Stomach smooth muscle (tissue), 2 donors: ENCODE measurements around the gene VEZT.
"Not testable (repeated sequence)": the region's sequence is repeated elsewhere in the genome, so short reads cannot be mapped to it uniquely, and the experiment has no call there.

Experiments used
- H3K27ac ChIP-seq: one replicate; pipeline ENCODE4 v1.7.0; 2013; ENCODE audit warnings: mild to moderate bottlenecking, low read length, inconsistent platforms
- H3K27me3 ChIP-seq, 2 donors: one replicate each; pipeline ENCODE4 v1.7.0; 2013; ENCODE audit warnings: low read length in 2 of 2; ENCODE audit not compliant: insufficient read depth in 2 of 2, control insufficient read depth in 1 of 2
- H3K36me3 ChIP-seq, 2 donors: one replicate each; pipeline ENCODE4 v1.7.0; 2013; ENCODE audit warnings: low read length in 2 of 2; ENCODE audit not compliant: control insufficient read depth in 2 of 2, insufficient read depth in 2 of 2
- H3K4me1 ChIP-seq: one replicate; pipeline ENCODE4 v1.7.0; 2013; ENCODE audit warnings: low read length; ENCODE audit not compliant: control insufficient read depth, insufficient read depth
- H3K4me3 ChIP-seq, 2 donors: one replicate each; pipeline ENCODE4 v1.7.0; 2013; ENCODE audit warnings: low read length in 2 of 2
- H3K9ac ChIP-seq, 2 donors: one replicate each; pipeline ENCODE4 v1.7.0; 2013; ENCODE audit warnings: low read length in 2 of 2, mild to moderate bottlenecking in 1 of 2
- H3K9me3 ChIP-seq, 2 donors: one replicate each; pipeline ENCODE4 v1.7.0; 2013; ENCODE audit warnings: low read length in 2 of 2; ENCODE audit not compliant: control insufficient read depth in 2 of 2
- donor health status: healthy.
- donor health status: Pancreatic carcinoma.

The VEZT gene

GRCh38 chr12:95239835-95240234 is 22.2 kb downstream of the VEZT start:
- not testable (repeated sequence) for H3K27ac ChIP-seq, H3K4me3 ChIP-seq, H3K9ac ChIP-seq, H3K27me3 ChIP-seq, H3K9me3 ChIP-seq, H3K4me1 ChIP-seq, H3K36me3 ChIP-seq

- Histone ChIP-seq H3K9me3 (no peaks in the 10 kb centered on the region), H3K36me3 (peaks cover 2 to 3% of the 10 kb centered on the region in 2 donors), H3K9ac (no peak overlapping the region), H3K27me3 (no peaks in the 10 kb centered on the region), H3K4me3 (no peak overlapping the region), H3K4me1 (peaks cover 5% of the 10 kb centered on the region), H3K27ac (no peak overlapping the region)
Observed at GRCh38 chr12:95240556-95240955, 22.9 kb downstream of the VEZT start.

GRCh38 chr12:95241138-95241537 is 23.5 kb downstream of the VEZT start:
- H3K27ac ChIP-seq, H3K4me1 ChIP-seq, H3K9ac ChIP-seq, H3K27me3 ChIP-seq, H3K9me3 ChIP-seq, H3K36me3 ChIP-seq, H3K4me3 ChIP-seq: not testable (repeated sequence)

- peaks cover 5% of the 10 kb centered on the region for H3K4me1 ChIP-seq
- H3K36me3 ChIP-seq, result peaks cover 2 to 3% of the 10 kb centered on the region in 2 donors
- no peaks in the 10 kb centered on the region for H3K27me3 ChIP-seq
- H3K27ac ChIP-seq, result no peak overlapping the region
- no peaks in the 10 kb centered on the region for H3K9me3 ChIP-seq
- no peak overlapping the region for H3K9ac ChIP-seq
- H3K4me3 ChIP-seq, result no peak overlapping the region
Observed at GRCh38 chr12:95241761-95242506, 24.3 kb downstream of the VEZT start.

GRCh38 chr12:95243497-95244183 is 26.0 kb downstream of the VEZT start:
- peaks cover 2 to 3% of the 10 kb centered on the region in 2 donors for H3K36me3 ChIP-seq
- no peaks in the 10 kb centered on the region for H3K27me3 ChIP-seq
- no peak overlapping the region for H3K9ac ChIP-seq
- no peaks in the 10 kb centered on the region for H3K9me3 ChIP-seq
- H3K4me3 ChIP-seq, result no peak overlapping the region
- no peak overlapping the region for H3K27ac ChIP-seq
- no peaks in the 10 kb centered on the region for H3K4me1 ChIP-seq

- Histone ChIP-seq H3K27me3 (no peaks in the 10 kb centered on the region), H3K36me3 (peaks cover 2 to 3% of the 10 kb centered on the region in 2 donors), H3K9me3 (no peaks in the 10 kb centered on the region), H3K4me1 (no peaks in the 10 kb centered on the region), H3K27ac (no peak overlapping the region), H3K4me3 (no peak overlapping the region), H3K9ac (no peak overlapping the region)
Observed at GRCh38 chr12:95244350-95244749, 26.7 kb downstream of the VEZT start.

GRCh38 chr12:95248095-95248494 is 30.5 kb downstream of the VEZT start:
- Histone ChIP-seq H3K27me3 (no peaks in the 10 kb centered on the region), H3K9ac (no peak overlapping the region), H3K36me3 (peaks cover 2 to 3% of the 10 kb centered on the region in 2 donors), H3K9me3 (no peaks in the 10 kb centered on the region), H3K4me1 (no peaks in the 10 kb centered on the region), H3K27ac (no peak overlapping the region), H3K4me3 (no peak overlapping the region)

- Histone ChIP-seq H3K27me3 (no peaks in the 10 kb centered on the region), H3K9ac (no peak overlapping the region), H3K27ac (no peak overlapping the region), H3K4me3 (no peak overlapping the region), H3K4me1 (no peaks in the 10 kb centered on the region), H3K36me3 (peaks cover 0 to under 1% of the 10 kb centered on the region in 2 donors), H3K9me3 (no peaks in the 10 kb centered on the region)
Observed at GRCh38 chr12:95248604-95249360, 31.2 kb downstream of the VEZT start.

- no peak overlapping the region for H3K27ac ChIP-seq
- no peaks in the 10 kb centered on the region for H3K9me3 ChIP-seq
- no peaks in the 10 kb centered on the region for H3K4me1 ChIP-seq
- H3K36me3 ChIP-seq, result peaks cover 5 to 19% of the 10 kb centered on the region in 2 donors
- H3K4me3 ChIP-seq, result no peak overlapping the region
- no peaks in the 10 kb centered on the region for H3K27me3 ChIP-seq
- no peak overlapping the region for H3K9ac ChIP-seq
Observed at GRCh38 chr12:95253386-95253785, 35.8 kb downstream of the VEZT start.

- Histone ChIP-seq H3K9ac (no peak overlapping the region), H3K36me3 (peaks cover 7 to 19% of the 10 kb centered on the region in 2 donors), H3K4me1 (no peaks in the 10 kb centered on the region), H3K27ac (no peak overlapping the region), H3K9me3 (no peaks in the 10 kb centered on the region), H3K4me3 (no peak overlapping the region), H3K27me3 (no peaks in the 10 kb centered on the region)
Observed at GRCh38 chr12:95257541-95257940, 39.9 kb downstream of the VEZT start.
